GM18868 (cell line): ENCODE results near the gene PAK6.

Source experiments
- ATAC-seq: cut with Tn5 transposase; IDR thresholded peaks from one replicate; pipeline ENCODE4 v1.9.1; 2021; ENCODE audit warnings: mild to moderate bottlenecking, moderate library complexity; ENCODE audit not compliant: unreplicated experiment

The PAK6 gene

GRCh38 chr15:40275523-40275922 lies 36.7 kb downstream of the PAK6 start:
- no peak for ATAC-seq

DNA sequence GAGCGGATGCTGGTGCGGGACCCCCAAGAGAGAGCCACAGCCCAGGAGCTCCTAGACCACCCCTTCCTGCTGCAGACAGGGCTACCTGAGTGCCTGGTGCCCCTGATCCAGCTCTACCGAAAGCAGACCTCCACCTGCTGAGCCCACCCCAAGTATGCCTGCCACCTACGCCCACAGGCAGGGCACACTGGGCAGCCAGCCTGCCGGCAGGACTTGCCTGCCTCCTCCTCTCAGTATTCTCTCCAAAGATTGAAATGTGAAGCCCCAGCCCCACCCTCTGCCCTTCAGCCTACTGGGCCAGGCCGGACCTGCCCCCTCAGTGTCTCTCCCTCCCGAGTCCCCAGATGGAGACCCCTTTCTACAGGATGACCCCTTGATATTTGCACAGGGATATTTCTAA lies 37.1 kb downstream of the PAK6 start:
- ATAC-seq = no peak

DNA sequence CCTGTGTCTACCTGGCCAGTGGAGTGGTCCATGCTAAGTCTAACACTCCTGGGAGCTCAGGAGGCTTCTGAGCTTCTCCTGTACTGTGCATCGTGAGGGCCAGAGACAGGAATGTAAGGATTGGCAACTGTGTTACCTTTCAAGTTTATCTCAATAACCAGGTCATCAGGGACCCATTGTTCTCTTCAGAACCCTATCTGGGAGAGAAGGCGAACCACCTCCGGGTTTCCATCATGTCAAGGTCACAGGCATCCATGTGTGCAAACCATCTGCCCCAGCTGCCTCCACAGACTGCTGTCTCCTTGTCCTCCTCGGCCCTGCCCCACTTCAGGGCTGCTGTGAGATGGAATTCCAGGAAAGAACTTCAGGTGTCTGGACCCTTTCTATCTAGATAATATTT lies 38.1 kb downstream of the PAK6 start:
- no peak for ATAC-seq

GRCh38 chr15:40277471-40277870 lies 38.6 kb downstream of the PAK6 start:
- no peak for ATAC-seq

- ATAC-seq = no peak
These were observed 39.2 kb downstream of the PAK6 start for GRCh38 chr15:40278026-40278425.

- ATAC-seq = no peak
These were observed 40.7 kb downstream of the PAK6 start for GRCh38 chr15:40279437-40280141.

- no peak for ATAC-seq
These were observed 41.6 kb downstream of the PAK6 start for GRCh38 chr15:40280260-40281056.

DNA sequence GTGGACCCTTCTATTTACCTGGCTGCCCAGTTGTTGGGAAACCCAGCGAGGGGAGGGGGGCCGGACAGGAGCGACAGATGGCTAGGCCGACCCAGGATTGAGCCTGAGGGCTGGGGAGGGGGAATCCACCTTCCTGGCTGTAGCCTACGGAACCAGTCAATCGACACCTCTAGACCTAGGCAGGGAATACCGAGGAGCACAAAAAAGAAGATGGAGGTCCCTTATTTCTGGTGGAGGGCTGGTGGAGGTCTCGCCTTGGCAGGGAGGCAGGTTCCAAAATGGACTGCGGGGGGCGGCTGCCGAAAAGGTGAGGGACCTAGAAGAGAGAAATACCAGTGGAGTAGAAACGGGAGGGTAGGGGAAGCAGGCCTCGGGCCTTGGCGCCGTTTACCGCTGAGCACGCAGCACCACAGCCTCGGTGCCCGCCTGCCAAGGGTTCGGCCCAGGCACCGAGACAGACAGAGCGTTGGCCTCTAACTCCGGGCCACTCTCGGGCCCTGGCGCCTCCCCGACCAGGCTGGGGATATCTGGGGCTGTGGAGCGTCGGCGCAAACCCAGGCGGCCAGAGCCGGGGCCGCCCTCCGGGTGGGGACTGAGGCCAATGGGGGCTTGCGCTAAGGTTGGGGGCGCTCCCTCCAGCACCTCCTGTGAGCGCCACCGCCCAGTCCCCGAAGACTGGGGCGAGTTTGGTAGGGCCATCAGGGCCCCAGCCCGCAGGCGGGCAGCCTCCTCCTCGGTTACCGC lies 42.4 kb downstream of the PAK6 start:
- no peak for ATAC-seq

DNA sequence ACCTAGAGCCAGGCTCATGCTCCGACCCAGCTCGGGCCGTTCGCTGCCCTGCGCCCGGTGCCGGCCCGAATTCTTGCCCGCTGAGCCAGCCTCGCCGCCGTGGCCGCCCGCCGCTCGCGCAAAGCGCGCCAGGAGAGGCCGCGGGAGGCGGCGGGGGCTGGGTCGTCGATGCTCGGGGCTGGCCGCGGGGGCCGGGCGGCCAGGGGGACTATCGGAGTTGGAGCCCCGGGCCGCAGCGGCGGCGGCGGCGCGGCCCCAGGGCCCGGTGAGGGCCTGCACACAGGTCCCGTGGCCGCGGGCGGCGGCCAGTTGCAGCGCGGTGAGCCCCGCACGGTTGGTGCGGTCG lies 42.9 kb downstream of the PAK6 start:
- ATAC-seq = no peak

- ATAC-seq = peak; percentile 38
These were observed 43.4 kb downstream of the PAK6 start for GRCh38 chr15:40282147-40282868.

- peak; percentile 34 for ATAC-seq
These were observed 44.2 kb downstream of the PAK6 start, which contains the start of gene ANKRD63 for GRCh38 chr15:40282869-40283614. ANKRD63 (minus strand) TSS chr15:40283064; CDS start chr15:40282586, 478 bp downstream.

DNA sequence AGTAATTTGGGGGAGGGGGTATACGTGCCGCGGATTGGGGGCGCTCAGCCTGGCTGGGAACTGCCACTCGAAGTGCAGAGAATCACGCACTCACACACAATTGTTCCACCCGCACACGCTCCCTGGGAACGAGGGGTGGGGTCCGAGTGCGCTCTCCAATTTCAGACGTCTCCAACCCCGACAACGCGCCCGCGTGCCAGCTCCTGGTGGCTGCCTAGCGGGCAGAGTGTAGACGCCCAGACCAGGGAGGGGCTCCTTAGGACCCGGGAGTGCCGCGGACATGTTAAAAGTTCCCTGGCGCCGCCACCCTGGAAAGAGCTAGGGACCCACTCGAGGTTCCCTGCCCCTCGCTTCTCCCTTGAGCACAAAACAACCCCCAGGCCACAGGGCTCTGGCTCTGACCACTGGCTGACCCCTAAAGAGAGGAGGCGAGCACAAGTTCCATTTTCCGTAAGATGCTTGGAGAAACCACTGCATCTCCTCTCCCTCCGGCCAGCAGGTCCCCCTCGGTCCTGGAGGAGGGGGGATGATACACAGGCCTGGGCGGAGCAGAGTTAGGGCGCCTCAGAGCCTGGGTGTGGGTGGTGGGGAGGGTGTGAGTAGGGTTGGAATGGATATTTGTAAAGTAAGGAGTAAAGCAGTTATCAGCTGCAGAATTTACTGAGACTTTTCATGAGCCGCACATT lies 44.9 kb downstream of the PAK6 start:
- ATAC-seq = no peak

DNA sequence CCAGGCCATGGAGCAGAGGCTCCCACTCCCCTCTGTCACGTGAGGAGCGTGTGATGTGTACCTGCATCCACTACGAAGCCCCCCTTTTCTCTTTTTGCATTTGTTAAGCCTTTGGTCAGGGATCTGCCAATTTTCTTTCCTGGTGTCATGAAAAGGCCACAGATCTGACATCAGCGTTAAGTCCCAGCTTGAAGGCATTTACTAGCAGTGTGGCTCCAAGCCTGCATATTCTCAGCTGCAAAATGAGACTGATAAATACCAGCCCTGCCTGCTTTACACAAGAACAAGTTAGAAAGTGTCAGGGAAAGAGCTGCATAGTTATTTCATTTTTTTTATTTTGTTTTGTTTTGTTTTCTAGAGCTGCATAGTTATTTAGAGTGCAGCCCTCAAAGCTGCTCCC lies 46.3 kb downstream of the PAK6 start:
- no peak for ATAC-seq

DNA sequence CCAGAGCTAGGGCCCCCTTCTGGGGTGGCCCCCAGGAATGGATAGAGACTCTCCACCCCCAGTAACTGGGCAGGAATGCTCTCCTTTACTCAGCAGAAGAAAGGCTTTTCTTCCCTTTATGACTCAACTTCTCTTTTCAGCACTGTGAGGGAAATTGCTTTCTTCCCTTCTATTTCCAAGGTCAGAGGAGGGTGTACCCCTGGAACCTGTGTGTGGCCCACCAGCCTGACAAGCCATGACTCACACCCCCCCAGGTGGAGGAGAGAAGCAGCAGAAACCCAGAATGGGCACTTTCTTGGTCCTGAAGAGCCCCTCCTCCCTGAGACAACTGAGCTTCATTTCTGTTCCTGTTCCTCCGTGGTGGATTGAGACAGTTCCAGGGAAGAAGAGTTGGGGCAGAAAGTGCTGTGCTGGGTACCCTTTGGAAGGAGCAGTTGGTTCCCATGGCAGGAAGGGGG lies 46.7 kb downstream of the PAK6 start:
- no peak for ATAC-seq

GRCh38 chr15:40286061-40286532 lies 47.2 kb downstream of the PAK6 start:
- ATAC-seq = no peak

DNA sequence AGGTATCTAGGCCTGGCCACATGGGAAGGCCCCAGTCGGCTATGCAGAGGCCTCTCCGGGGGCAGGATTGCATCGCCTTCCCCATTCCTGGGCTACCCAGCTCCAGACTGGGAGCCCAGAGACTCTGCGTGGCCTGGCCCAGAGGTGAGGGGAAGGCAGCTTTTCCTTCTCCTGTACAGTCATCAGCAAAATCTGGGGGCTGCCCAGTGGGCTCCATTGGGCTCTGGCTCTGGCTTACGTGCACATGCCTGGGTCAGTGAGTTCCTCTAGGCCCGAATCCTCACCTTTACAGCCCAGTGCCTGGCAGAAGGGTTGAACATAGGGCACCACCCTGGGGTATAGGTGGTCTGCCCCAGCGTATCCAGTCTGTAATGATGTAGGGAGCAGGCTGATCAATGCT lies 47.9 kb downstream of the PAK6 start:
- ATAC-seq = no peak

GRCh38 chr15:40287505-40287904 lies 48.6 kb downstream of the PAK6 start:
- ATAC-seq = no peak

DNA sequence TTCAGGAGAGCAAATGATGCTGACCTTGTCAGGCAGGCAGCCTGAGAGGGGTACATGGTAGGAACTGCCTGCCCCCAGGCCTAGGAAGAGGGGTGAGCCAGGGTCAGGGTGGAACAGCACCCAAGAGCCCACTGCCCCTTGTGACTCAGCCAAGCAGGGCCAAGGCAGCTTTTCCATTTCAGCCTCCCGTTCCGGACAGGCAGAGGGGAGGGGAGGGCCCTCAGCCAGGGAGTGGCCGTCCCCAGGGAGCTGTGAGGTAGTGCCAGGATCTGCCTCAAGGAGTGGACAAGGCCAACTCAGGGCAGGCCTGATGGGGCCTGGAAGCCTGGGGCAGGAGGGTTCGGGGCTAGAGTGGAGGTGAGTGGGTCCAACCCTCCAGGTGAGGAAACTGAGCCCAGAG lies 49.1 kb downstream of the PAK6 start:
- no peak for ATAC-seq

- no peak for ATAC-seq
These were observed 50.4 kb downstream of the PAK6 start for GRCh38 chr15:40289140-40289775.
